ENCODE measurements around the gene NDUFB8. TPM values are rescaled to one million over a fixed set of nuclear protein-coding genes. Genes with fewer than 3 reads are reported as not detected.

Gene NDUFB8
- total RNA-seq, 4 donors from 2014 or later: 156 to 176 (median 164) TPM

DNA sequence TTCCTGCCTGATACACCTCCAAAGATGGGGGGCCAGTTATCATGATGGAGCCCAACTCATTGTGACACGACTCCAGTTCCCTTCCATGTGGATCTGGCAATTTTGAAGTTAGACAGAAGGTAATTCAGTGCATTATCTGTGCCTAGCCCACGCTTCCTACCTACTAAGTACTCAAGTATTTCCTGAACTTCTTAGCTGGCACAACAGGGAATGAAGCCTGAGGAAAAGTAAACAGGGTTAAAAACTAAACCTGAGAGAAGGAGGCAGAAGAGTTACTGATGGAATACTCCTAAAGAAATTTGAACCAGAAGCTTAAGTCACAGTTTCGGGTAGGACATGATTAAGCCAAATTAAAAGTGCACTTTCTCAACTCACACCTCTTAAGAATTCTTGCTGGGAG lies 8.9 kb downstream of the NDUFB8 start:
- H3K36me3 ChIP-seq: peaks cover 29% of the 10 kb centered on the region
- peaks cover 14% of the 10 kb centered on the region for H3K4me1 ChIP-seq
- H3K27ac ChIP-seq: no peak overlapping the region
- no peak overlapping the region for H3K4me3 ChIP-seq
- WGBS: 87% methylated on average over 3 of the region's 3 CpGs
- no peaks in the 10 kb centered on the region for H3K9me3 ChIP-seq
- H3K27me3 ChIP-seq: peaks cover 5% of the 10 kb centered on the region
- no peak for TF ChIP-seq POLR2AphosphoS5 (IDR thresholded peaks at IDR 0.05)
- TF ChIP-seq CTCF (IDR thresholded peaks at IDR 0.05): no peak
- no peak for TF ChIP-seq POLR2A (IDR thresholded peaks at IDR 0.05)
- no peak for TF ChIP-seq EP300 (IDR thresholded peaks at IDR 0.05)
- DNase-seq (ENCODE audit: low spot score in 2 of 2): no peak

GRCh38 chr10:100519311-100520051 lies 10.2 kb downstream of the NDUFB8 start, which contains the start of gene SEC31B:
Gene SEC31B, minus strand, starts transcription at chr10:100519861. Its CDS starts 2,909 bp downstream, at chr10:100516952.
- H3K4me1 ChIP-seq: peaks cover 14% of the 10 kb centered on the region
- H3K27ac ChIP-seq: no peak within 1 kb of the TSS
- H3K9me3 ChIP-seq: no peaks in the 10 kb centered on the region
- no peak for DNase-seq (ENCODE audit: low spot score in 2 of 2)
- peaks cover 5% of the 10 kb centered on the region for H3K27me3 ChIP-seq
- peaks cover 18% of the 10 kb centered on the region for H3K36me3 ChIP-seq
- H3K4me3 ChIP-seq: peak within 1 kb of the TSS; percentile 48
- TF ChIP-seq EP300 (IDR thresholded peaks at IDR 0.05): no peak
- no peak for TF ChIP-seq POLR2A (IDR thresholded peaks at IDR 0.05)
- 26% methylated on average over 18 of the region's 72 CpGs for WGBS

DNA sequence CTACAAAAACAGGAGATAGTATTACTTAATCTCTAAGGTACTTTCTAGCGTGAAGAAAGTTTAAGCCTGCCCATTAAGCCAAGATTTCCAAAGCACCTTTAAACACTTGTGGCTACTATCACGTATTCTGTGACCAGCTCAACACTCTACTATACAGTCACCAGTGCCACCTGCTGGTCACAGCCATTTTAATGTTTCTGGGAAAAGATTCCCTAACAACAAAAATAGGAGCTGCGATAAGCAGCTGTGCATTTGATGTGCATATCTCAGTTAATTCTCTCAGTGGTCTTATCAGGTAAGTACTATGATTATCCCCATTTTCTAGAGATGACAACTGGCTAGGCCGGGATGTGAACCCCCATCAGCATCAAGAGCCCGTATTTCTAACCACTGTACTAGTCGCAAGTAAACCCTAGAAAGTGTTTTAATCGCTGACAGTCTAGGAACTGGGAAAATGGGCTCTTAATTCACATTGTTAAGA lies 10.9 kb downstream of the NDUFB8 start:
- Histone ChIP-seq H3K27me3 (peaks cover 5% of the 10 kb centered on the region), H3K4me1 (peaks cover 14% of the 10 kb centered on the region), H3K4me3 (peak overlapping the region; percentile 48), H3K9me3 (no peaks in the 10 kb centered on the region), H3K27ac (no peak overlapping the region), H3K36me3 (peaks cover 11% of the 10 kb centered on the region)
- peak; percentile 45 to 55 for TF ChIP-seq CTCF (IDR thresholded peaks at IDR 0.05)
- no peak for TF ChIP-seq EP300 (IDR thresholded peaks at IDR 0.05)
- no peak for TF ChIP-seq POLR2AphosphoS5 (IDR thresholded peaks at IDR 0.05)
- 18% methylated on average over 7 of the region's 7 CpGs for WGBS
- DNase-seq (ENCODE audit: low spot score in 2 of 2): no peak

- no peaks in the 10 kb centered on the region for H3K9me3 ChIP-seq
- no peak overlapping the region for H3K4me3 ChIP-seq
- peaks cover 14% of the 10 kb centered on the region for H3K4me1 ChIP-seq
- no peak for DNase-seq (ENCODE audit: low spot score in 2 of 2)
- WGBS: 81% methylated on average over 2 of the region's 2 CpGs
- no peak overlapping the region for H3K27ac ChIP-seq
- H3K36me3 ChIP-seq: no peaks in the 10 kb centered on the region
- peaks cover 5% of the 10 kb centered on the region for H3K27me3 ChIP-seq
- TF ChIP-seq POLR2A (IDR thresholded peaks at IDR 0.05) (no peak), POLR2AphosphoS5 (IDR thresholded peaks at IDR 0.05) (no peak), EP300 (IDR thresholded peaks at IDR 0.05) (no peak), CTCF (IDR thresholded peaks at IDR 0.05) (no peak)
Measured at GRCh38 chr10:100516847-100517246, 12.8 kb downstream of the NDUFB8 start.

GRCh38 chr10:100515612-100516011 lies 14.1 kb downstream of the NDUFB8 start:
- Histone ChIP-seq H3K27me3 (peaks cover 5% of the 10 kb centered on the region), H3K36me3 (peaks cover 3% of the 10 kb centered on the region), H3K4me3 (no peak overlapping the region), H3K4me1 (peaks cover 14% of the 10 kb centered on the region), H3K9me3 (no peaks in the 10 kb centered on the region), H3K27ac (no peak overlapping the region)
- WGBS: 60% methylated on average over 3 of the region's 3 CpGs
- DNase-seq (ENCODE audit: low spot score in 2 of 2): no peak
- TF ChIP-seq EP300 (IDR thresholded peaks at IDR 0.05) (no peak), POLR2A (IDR thresholded peaks at IDR 0.05) (no peak)

DNA sequence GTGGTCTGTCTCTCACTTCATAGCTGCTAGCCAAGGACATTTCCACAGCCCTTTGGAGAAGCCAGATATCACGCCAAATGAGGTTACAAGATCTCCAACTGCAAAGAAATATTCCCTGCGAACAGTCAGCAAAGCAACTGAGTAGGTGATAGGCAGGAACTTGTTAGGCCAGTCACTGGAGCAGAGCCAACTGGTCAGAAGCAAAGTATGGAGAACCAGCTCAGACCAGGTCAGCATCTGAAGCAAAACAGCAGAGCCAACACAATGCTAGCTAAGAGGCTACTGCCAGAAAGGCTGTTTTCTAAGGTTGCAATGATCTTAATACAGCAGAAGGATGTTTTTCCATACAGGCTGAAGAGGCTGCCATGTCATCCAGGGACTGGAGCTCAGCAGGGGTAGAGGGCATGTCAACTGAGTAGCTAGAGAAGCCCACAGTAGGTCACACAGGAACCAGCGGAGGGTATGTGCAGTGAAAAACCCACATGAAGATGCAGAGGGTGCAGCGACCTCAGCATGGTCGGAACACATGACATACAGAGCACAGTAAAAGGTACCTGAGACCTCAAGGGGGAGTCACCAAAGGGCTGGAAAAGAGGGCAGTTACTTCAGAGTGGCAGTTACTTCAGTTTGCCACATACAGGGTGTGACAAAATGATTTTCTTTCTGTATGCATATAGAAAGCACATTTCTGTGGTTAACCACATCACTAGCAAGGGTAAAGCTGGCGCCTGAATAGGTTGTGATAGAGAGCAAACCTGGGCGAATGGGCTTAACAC lies 18.9 kb downstream of the NDUFB8 start:
- 81% methylated on average over 7 of the region's 7 CpGs for WGBS
- H3K27ac ChIP-seq: no peak overlapping the region
- DNase-seq (ENCODE audit: low spot score in 2 of 2): no peak
- H3K27me3 ChIP-seq: no peaks in the 10 kb centered on the region
- H3K36me3 ChIP-seq: peaks cover 22% of the 10 kb centered on the region
- H3K4me1 ChIP-seq: no peaks in the 10 kb centered on the region
- TF ChIP-seq POLR2AphosphoS5 (IDR thresholded peaks at IDR 0.05) (no peak), POLR2A (IDR thresholded peaks at IDR 0.05) (no peak), EP300 (IDR thresholded peaks at IDR 0.05) (no peak), CTCF (IDR thresholded peaks at IDR 0.05) (no peak)
- H3K4me3 ChIP-seq: no peak overlapping the region
- H3K9me3 ChIP-seq: no peaks in the 10 kb centered on the region

Data from suprapubic skin (tissue), 4 donors.